HG02678 (cell line): ENCODE measurements around the gene CORO6.
A peak's percentile ranks its signal among the peaks of the same experiment; 100 is the strongest.

Source experiments
- ATAC-seq: cut with Tn5 transposase; IDR thresholded peaks from one replicate; pipeline ENCODE4 v1.9.1; 2021; ENCODE audit warnings: mild to moderate bottlenecking, moderate library complexity; ENCODE audit not compliant: unreplicated experiment

Gene CORO6

DNA sequence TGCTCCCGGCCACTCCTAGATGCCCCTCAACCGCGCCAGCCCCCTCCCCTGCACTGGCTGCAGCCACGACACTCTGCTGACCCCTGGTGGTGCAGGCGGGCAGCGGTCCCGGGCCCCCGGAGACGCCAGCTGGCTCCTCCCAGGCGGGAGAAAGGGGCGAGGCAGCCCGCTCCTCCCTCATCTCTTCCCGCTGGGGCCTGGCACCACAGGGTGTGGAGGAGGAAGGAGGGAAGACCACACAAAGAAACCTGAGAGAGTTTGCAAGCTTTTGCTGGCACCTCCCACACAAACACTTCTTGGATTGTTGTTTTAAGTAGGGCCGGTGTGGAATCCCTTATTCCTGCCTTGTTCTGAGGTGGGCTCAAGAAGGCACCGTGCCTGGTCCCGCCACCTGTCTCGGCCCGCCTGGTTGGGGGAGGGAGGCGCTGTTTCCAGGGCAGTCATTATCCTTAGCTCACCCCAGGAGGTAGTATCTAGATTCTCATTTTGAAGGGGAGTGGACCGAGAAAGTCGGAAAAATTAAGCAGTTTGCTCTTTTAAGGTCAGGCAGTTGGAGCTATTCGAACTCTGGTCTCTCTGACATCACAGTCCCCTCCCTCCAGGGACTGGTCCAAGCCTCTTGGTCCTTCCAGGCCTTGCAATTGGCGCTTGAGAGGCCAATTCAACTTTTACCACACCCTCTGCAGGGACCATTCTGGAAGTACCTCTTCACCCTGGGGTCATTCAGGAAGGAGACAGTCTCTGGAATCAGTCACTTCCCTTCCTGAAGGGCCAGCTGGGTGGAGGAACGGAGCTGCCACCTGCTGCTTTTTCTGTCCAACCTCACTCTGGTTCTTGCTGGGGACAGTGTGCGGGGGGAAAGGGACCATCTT, 30.7 kb downstream of the CORO6 start:
- ATAC-seq: no peak

DNA sequence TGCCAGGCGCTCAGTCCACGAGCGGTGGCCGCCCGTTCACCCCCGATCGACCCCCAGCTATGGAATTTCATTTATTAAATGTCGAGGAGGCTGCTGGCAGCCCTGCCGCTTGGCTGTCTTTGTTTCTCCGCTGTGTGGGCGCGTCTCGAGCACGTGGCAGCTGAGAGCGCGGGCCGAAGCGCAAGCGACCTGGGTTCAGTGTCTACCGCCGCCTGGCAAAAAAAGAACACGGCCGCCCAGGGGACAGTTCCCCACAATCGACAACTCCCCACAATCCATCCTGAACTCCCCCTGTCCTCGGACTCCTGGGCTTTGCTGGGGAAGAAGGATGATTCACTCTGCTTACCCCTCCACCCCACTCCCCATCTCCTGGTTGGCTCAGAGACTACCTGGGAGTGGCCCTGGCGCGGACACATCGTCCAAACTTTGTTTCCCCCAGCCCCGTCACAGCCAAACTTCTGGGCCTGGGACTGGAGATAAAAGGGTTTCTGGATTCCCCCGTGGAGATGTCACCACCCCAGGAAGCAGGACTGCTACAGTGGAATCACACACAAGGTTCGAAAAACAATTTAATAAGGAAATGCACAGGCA, 31.5 kb downstream of the CORO6 start:
- no peak for ATAC-seq

DNA sequence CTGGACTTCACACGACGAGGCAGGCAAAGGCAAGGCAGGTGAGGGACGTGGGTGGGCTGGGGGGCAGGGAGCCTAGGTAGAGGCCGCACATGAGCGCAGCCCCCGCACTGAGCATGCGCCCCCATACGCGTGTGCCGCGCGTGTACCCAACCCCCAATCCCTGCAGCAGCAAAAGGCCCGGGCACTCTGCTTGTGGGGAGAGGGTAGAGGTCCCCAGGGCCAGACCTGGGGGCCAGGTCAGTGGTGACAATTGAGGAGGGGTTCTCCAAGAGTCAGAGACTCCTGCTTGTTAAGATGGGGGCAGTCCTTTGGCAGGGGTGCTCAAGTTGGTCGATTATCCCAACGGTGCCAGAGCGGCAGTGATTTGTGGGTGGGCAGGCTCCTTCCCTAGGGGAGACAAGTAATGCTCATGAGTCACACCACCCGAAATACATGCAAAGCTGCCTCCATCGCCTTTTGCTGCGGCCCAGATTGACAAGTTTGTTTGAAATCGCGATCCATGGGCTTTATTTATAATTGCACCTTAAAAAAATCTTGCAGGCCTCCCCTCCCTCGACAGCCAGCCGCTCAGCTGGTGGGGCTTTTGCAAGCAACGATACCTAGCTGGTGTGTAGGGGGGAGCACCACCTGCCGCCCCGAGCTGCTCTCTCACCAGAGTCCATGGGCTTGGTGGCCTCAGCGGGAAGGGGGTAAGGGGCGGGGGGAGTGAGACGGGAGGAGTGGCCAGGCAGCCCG, 32.1 kb downstream of the CORO6 start:
- no peak for ATAC-seq

DNA sequence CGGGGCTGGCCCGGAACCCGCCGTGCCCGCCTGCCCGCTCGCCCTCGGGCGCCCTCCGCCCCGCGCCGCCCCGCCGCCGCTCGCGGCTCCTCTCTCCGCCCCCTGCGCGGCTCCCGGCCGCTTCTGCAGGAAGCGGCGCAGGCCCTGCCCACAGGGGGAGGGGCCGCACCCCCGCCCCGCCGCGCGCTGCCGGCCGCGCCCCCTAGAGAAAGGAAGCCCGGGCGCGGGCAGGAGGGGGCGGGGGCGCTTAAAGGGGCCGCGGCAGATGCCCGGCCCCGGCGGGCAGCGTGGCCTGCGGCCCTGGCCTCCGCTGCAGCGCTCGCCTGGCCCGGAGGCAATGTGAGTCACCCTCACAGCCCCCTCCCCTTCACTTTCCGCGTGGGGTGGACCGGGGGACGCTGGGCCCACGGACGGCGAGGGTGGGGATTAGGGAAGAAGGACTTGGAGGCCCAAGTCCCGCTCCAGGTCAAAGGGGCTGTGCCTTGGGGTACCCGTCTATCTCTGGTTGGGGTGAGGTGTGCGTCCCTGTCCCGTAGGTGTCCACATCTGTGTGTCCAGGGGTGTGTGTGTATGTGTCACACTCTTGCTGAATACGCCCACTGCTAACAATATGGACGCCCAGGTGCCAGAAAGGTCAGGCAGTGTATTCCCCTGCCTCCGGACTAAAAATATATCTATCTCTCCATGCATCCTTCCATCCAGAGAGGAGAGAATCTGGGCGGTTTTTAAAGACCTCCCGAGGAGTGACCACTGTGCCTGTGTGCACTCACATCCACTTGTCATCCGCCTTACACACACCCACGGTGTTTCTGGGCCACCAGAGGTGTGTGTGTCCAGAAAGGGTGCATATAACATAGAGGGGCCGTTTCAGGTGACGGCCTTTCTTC, 32.9 kb downstream of the CORO6 start, which contains the start of gene GIT1:
GIT1 (minus strand) TSS at position 125 of the 887 bp plus-strand sequence. CDS start 270 bp downstream, outside the sequence.
- ATAC-seq: peak; percentile 68

DNA sequence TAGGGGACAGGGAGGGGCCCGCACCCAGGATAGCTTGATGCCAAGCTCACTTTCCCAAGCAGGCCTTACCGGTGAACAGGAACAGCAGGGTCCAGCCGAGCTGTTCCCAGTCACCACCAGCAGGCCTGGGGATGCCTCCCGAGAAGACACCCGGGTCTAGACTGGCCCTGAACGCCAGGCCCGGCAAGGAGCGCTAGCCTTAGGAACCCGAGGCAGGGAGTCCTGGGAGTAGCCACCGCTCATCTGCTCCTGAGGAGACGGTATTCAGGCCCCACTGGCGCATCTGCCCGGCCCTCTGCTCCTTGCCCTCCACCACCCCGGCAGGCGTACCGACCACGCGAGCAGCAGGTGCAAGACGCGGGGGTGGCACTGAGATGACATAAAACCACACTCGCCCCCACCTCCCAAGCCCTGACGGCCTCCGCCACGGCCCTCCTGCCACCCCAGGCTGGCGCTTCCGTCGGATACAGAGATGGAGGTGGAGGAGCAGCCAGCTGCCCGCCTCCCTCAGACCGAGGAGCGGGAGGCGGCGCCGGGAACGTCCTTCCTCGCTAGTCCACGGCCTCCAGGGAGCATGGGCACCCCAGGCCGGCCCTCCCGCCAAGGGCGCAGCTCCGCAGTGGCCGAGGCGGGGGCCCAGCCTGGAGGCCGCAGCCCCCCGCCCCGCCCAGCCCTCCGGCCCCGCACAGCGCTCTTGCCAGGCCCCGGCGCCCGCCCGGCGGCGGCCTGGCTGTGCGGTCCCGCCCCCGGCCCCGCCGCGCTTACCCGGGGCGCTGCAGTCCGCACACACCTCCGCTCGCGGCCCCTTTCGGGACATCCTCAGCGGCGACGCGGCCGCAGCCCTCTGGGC, 33.9 kb downstream of the CORO6 start:
- ATAC-seq: peak; percentile 24

DNA sequence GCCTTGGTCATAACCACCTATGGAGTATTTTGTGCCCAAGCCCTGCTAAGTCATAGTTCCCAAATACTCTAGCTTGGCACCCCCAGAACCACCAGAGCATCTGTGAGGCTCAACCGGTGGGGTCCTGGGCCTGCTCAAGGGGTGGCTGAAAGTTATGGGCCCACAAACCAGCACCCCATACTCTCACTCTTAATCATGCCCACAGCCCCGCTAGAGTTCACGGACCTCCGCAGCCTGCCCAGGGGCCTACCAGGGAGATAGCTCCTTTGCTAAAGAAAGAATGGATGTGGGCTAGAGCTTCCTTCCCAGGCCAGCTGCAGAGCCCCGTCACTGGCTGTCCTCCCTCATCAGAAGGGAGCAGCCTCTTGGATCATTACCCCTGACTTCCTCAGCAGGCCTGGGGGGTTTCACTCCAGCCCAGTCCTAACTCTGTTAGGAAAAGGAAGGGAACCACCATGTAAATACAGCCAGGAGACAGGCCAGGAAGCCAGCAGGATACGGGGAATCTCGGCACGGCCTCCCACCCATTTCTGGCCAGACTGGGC, 34.6 kb downstream of the CORO6 start:
- ATAC-seq: no peak

DNA sequence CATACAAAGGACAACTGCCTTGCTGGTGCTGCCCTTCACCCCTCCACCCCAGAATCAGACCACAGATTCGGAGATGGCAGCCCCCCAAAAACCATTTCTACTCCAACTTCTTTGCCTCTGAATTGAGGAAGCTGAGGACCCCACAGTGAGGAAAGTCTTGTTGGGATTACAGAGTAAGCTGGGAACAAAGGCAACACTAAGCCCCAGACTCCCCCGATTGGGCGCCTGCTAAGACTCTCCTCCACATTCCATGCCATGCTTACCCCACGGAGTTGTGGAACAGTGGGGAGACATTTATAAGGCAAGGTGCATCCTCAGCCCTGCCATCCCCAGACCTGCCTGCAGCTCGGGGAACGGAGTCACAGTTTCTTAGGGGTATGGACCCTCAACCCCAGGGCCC, 35.1 kb downstream of the CORO6 start:
- no peak for ATAC-seq

DNA sequence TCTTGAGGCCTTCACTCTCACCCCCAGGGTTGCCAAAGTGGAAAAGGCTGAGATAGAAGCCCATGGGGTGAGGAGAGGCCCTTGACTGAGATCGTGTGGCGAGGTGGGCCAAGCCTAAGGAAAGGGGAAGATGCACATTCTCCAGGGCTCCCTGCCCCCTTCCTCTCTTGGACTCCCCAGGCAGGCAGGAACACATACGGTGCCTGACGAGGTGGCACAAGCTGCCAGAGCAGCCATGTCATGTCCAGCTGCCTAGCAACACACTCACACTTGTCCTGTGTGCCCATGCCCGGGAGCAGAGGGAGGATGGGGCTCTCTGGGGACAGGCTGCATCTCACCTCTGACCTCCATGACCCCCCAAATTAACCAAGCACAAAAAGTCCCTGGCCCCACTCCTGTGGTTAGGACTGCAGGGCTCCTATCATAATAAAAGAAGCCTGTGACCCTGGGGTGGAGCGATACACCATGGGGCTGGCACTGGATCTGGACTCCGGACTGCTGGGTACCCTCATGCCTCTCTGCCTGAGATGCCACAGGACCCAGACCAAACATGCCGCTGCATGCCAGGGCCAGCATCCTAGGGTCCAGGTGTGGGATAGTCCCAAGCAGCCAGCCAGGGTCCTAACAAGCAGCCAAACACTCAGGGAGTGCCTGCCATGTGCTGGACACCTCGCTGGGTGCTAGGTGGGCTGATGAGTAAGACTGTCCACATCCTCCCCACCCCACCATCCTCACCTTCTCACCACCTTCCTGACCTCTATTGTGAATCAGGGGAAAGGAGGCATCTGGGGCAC, 35.8 kb downstream of the CORO6 start:
- no peak for ATAC-seq

DNA sequence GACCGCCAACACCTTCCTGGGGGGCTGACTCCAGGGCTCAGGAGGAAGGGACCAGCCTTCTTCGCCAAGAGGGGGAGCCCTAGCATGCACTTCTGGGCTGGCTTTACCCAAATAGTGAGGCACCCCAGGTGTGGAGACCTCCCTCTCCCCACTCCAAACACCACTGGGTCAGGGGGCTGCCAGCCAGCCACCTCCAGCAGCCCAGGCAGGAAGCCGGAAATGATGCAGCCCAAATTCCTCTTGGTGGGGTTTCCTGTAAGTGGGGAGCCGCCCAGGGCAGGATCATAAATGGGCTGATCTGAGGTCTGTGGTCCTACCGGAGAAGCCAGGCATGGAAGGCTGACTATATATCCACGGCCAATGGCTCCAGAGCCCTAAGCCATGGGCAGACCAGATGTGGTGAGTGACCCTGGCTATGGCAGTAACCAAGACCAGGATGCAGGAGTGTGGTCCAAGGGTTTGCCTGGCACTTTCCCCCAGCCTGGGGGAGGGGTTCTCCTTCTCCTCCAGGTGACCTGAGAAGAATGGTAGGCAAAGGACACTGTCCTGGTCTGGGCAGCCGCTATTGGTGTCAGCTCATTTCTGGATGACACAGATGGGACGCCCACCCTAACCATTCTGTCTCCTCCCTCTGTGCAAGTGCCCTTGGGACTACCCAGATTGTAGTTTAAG, 37.5 kb downstream of the CORO6 start:
- ATAC-seq: no peak

DNA sequence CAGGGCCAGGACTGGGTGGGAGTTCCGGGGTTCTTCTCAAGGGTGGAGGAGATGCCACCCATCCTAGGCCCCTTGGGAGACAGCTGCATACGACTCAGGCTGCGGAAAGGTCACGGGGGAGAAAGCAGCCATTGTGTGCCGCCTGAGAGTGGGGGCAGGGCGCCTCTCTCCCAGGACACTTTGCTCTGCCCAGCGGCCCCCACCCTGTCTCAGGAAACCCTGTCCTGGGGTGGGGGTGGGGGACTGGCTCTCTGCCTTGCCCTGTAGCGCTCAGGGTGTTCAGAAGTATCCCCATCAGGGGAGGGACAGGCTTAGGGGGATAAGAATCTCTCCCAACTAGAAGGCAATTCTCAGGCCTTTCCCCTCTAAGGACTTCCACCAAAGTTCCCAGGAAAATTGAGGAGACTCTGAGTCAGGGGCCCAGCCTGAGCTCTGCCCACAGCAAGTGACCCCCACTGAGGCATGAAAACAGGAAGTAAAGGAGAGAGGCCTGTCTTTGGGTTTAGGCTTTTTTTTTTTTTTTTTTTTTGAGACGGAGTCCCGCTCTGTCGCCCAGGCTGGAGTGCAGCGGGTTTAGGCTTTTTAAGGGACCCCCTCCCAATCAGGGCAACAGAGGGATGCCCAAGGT, 38.1 kb downstream of the CORO6 start:
- no peak for ATAC-seq

DNA sequence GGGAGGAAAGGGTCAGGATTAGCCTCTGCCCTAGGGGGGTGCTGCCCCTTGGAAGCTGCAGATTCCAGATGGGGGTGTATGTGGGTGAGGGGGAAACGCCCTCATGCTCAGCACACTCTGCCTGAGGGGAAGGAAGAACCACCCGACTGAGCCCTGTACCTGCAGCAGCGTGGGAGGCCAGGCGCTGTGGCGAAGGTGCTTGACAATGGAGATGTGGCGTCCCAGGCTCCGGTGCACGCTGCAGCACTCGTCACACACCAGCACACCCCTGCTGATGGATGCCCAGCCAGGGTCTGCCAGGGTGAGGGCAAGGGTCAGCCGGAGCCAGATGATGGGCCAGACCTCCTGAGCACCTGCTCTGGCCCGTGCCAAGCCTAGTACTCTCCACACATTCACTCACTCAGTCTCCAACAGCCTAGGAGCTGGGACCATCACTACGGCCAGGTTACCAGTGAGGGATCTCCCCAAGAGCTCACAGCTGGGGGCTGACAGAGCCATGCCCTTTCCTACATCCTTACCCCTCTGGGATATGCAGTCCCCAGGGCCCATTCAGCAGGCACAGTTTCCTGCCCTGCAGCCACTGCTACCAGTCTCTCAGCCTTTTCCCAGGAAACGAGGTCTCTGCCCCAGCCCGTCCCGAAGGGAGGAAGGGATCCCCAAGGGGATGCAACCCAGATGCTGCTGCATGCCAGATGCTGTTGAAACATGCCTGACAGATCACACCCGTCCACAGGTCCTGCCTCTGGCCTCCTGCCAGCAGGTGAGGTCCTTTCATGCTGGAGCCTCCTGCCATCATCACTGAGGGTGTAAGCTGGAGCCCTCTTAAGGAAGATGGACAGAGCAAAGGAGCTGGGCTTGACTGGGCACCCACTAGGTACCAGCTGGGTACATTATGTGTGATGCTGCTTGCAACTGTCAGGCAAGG, 39.1 kb downstream of the CORO6 start:
- ATAC-seq: no peak

DNA sequence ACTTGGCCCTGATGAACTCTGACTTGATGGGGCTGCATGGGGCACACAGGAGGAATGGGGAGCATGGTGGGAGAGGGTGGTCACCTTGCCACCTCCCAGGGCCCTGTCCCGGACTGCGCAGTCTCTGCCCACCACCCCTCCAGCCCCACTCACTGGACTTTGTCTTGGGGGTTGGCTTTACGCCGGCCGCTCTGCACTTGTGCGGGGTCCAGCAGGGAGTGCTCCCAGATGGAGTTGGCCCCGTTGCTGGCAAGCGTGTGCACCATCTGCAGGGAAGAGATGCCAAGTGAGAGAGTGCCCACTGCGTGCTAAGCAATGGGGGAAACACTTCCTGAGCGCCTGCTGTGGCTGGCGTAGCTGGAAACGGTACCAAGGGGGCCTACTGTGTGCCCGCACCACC, 39.9 kb downstream of the CORO6 start:
- ATAC-seq: no peak

DNA sequence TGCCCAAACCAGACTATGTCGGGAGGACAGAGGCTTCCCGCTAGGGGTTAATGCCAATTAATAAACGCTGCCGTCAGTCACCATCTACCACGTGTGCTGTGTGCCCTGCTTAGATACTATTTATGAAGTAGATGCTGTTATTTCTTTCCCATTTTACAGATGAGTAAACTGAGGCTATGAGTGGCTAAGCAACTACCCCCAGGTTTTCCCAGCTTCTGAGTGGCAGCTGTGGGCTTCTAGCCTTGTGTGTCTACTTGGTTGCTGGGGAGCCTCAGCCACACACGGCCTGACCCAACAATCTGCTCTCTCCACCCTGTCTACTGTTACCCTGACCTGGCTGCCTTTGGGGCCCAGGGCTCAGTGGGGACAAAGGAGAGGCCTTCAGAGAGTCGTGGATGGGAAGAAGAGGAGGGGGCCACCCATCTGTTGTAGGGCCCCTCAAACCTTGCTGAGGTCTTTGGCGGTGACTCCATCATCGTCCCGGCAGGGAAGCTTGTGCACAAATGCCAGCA, 40.4 kb downstream of the CORO6 start:
- ATAC-seq: no peak

DNA sequence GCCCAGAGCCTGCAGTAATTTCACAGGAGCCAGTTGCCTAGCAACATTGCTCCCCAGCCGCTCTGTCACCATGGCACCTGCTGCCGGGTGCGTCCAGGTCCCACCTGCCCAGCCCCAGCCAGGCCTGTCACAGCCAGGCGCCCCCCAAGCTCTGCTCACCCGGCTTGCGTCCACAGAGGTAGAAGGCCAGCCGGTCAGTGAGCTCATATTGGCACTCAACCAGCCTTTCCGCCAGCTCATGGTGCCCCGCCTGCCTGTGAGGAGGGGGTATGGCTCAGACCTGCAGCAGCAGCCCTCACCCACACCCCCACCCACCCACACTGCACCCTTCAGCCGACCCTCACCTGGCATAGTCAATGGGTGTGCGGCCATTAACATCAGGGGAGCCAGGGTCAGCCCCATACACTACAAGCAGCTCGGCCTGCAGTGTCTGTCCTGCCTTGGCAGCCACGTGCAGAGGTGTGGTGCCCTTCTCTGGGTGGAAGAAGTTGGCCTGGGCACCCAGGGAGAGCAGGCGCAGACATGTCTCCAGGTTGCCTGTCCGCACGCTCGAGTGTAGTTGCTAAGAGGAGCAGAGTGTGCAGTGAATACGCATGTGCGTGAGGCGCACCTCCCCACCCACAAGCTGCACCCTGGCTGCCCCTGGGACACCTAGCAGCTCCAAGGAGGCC, 41.0 kb downstream of the CORO6 start:
- ATAC-seq: no peak

DNA sequence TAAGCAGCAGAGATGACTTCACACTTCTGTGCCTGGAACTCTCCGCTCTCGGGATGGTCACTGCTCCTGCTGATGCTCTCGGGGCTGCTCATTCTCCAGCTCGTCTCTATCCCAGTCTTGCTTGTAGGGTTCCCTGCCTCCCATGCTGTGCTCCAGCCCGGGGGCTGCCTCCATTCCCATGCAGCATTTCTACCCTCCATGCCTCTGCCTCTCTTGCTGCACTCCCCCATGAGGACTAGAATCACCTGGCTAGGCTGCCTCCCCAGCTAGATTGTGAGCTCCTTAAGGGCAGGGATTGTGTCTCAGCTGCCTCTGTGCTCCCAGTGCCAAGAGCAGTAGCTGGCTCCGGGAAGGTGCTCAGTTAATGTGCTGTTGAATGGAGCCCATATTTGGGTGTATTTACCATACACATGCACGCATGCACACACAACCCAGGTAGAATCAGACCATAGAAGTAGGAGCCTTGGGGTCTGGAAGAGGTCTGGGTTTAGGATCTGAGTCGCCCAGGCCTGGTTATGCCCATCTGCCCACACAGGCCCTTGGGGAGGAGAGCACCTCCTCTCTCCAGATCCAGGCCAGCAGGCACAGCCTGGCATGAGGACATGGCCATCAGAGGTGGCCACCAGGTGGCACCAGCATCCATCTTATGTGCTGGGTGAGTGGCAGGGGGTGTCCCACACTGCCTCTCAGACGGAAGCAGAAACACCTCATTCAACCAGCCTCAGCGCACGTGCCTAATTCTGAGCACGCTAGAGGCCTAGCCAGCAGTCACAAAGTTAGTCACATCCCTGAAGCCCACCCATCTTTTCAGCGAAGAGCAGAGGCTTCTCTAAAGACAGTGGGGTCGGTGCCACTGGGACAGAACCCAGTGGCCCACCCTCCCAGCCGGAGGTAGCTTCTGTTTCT, 42.6 kb downstream of the CORO6 start:
- peak; percentile 88 for ATAC-seq
